ENCODE measurements around the gene KYNU. TPM values are rescaled to one million over a fixed set of nuclear protein-coding genes. Genes with fewer than 3 reads are reported as not detected.
"Not testable (repeated sequence)": the region's sequence is repeated elsewhere in the genome, so short reads cannot be mapped to it uniquely, and the experiment has no call there.

The KYNU gene
- polyA plus RNA-seq, 1 experiment: 0.04 TPM

DNA sequence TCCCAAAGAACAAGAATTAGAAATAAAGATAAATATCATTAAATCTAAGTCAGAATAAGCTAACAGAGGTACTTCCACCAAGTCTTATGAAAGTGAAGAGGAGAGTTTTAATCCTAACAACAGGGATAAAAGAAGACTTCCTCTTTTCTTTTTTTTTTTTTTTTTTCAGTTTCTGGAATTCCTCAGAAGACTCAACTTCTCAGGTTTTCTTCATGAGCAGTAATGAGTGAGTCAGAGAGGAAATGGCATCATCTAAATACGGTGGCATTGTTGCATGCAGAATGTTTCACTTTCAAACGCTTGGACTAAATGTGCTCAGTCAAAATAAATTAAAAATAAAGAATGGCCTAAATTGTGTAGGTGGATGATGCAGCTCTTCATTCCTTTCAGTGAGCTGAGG is 206.2 kb downstream of the KYNU start:
- no peaks in the 10 kb centered on the region for H3K27me3 ChIP-seq (ENCODE audit: control insufficient read depth, insufficient read depth, low read length)
- ChIA-PET CTCF (no interaction called here), POLR2A (no interaction called here)
- no peak overlapping the region for H3K4me3 ChIP-seq (ENCODE audit: low read depth, low read length)
- no peaks in the 10 kb centered on the region for H3K36me3 ChIP-seq (ENCODE audit: control insufficient read depth, insufficient read depth, low read length)
- peak; percentile 41 for DNase-seq (ENCODE audit: low read depth)
- TF ChIP-seq, protein P1, sequence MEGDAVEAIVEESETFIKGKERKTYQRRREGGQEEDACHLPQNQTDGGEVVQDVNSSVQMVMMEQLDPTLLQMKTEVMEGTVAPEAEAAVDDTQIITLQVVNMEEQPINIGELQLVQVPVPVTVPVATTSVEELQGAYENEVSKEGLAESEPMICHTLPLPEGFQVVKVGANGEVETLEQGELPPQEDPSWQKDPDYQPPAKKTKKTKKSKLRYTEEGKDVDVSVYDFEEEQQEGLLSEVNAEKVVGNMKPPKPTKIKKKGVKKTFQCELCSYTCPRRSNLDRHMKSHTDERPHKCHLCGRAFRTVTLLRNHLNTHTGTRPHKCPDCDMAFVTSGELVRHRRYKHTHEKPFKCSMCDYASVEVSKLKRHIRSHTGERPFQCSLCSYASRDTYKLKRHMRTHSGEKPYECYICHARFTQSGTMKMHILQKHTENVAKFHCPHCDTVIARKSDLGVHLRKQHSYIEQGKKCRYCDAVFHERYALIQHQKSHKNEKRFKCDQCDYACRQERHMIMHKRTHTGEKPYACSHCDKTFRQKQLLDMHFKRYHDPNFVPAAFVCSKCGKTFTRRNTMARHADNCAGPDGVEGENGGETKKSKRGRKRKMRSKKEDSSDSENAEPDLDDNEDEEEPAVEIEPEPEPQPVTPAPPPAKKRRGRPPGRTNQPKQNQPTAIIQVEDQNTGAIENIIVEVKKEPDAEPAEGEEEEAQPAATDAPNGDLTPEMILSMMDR (IDR thresholded peaks at IDR 0.05; ENCODE audit: insufficient read depth, low read depth, low read length): no peak

DNA sequence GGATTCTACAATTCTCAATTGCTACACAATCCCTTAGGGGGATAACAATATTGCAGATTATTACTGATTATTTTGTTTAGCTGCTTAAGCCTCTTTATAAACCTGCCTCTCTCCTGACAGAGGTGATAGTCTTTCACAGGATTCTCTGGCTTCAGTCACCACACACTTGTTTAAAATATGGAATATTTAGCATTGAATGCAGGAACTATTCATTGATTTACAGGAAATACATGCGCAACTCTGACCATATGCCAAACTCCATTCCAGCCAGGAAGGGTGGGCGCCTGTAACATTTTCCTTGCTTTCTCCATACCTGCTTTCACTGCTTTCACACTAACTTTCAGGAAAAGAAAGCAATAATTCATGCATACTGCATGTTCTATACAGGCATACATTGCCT is 207.0 kb downstream of the KYNU start:
- ChIA-PET POLR2A (no interaction called here), CTCF (interaction anchor here (1.2 kb wide), 1 partner anchor 10 kb away, joined by 3 read pairs; no protein-coding TSS in a partner anchor)
- DNase-seq (ENCODE audit: low read depth): no peak
- no peaks in the 10 kb centered on the region for H3K27me3 ChIP-seq (ENCODE audit: control insufficient read depth, insufficient read depth, low read length)
- no peak overlapping the region for H3K4me3 ChIP-seq (ENCODE audit: low read depth, low read length)
- TF ChIP-seq, protein P1 (IDR thresholded peaks at IDR 0.05; ENCODE audit: insufficient read depth, low read depth, low read length): no peak
- no peaks in the 10 kb centered on the region for H3K36me3 ChIP-seq (ENCODE audit: control insufficient read depth, insufficient read depth, low read length)

DNA sequence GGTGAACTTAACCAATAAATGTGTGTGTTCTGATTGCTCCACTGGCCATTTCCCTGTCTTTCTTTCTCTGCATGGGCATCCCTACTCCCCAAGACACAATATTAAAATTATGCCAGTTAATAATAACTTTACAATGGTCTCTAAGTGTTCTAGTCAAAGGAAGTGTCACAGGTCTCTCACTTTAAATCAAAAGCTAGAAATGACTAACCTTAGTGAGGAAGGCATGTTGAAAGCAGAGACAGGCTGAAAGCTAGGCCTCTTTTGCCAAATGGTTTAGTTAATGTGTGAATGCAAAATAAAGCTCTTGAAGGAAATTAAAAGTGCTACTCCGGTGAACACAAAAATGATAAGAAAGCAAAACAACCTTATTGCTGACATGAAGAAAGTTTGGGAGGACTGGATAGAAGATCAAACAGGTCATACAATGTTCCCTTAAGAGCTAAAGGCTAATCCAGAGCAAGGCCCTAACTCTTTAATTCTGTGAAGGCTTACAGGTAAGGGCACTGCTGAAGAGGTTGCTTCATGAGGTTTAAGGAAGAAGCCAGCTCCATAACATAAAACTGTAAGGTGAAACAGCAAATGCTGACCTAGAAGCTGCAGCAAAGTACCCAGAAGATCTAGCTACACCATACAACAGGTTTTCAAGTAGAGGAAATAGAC is 207.8 kb downstream of the KYNU start:
- Histone ChIP-seq H3K36me3 (ENCODE audit: control insufficient read depth, insufficient read depth, low read length) (no peaks in the 10 kb centered on the region), H3K27me3 (ENCODE audit: control insufficient read depth, insufficient read depth, low read length) (no peaks in the 10 kb centered on the region), H3K4me3 (ENCODE audit: low read depth, low read length) (no peak overlapping the region)
- TF ChIP-seq, protein P1 (IDR thresholded peaks at IDR 0.05; ENCODE audit: insufficient read depth, low read depth, low read length): no peak
- CTCF ChIA-PET: interaction anchor here (1.2 kb wide), 1 partner anchor 11 kb away, joined by 3 read pairs; no protein-coding TSS in a partner anchor
- no peak for DNase-seq (ENCODE audit: low read depth)
- POLR2A ChIA-PET: no interaction called here

DNA sequence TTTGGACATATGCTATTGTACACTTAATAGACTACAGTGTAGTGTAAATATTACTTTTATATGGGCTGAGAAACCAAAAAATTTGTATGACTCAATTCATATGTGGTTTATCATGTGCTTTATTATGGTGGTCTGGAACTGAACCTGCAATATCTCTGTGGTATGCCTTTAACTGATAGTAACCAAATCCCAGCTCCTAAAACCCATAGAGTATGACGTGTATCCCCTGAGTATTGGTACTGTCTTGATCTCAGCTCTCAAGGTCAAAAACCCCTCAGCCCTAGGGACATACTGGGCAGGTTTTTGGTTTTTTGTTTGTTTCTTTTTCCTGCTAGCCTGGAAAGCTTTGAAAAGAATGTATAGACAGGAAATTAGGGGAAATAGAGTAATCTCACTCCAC is 209.6 kb downstream of the KYNU start:
- CTCF ChIA-PET: interaction anchor here (1.5 kb wide), 1 partner anchor 24 kb away, joined by 3 read pairs; no protein-coding TSS in a partner anchor
- POLR2A ChIA-PET: no interaction called here
- TF ChIP-seq, protein P1 (IDR thresholded peaks at IDR 0.05; ENCODE audit: insufficient read depth, low read depth, low read length): no peak
- Histone ChIP-seq H3K36me3 (ENCODE audit: control insufficient read depth, insufficient read depth, low read length) (no peaks in the 10 kb centered on the region), H3K27me3 (ENCODE audit: control insufficient read depth, insufficient read depth, low read length) (no peaks in the 10 kb centered on the region), H3K4me3 (ENCODE audit: low read depth, low read length) (no peak overlapping the region)
- no peak for DNase-seq (ENCODE audit: low read depth)

DNA sequence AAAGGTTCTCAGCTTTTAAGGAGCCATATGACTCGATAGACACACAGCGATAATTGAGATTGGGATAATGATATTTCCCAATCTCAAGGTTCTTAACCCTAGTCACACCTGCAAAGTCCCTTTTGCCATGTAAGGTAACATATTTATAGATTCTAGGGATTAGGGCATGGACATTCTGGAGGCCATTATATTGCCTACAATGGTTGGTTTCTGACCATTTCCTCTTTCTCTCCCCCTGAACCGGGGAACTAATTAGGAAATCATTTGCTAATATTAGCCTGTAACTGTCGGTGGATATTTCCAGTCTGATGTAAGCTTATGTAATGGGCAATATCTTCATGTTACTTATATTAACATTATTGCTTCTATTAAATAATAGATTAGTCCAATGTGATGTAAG is 210.9 kb downstream of the KYNU start:
- H3K36me3 ChIP-seq (ENCODE audit: control insufficient read depth, insufficient read depth, low read length): no peaks in the 10 kb centered on the region
- CTCF ChIA-PET: interaction anchor here (1.5 kb wide), 1 partner anchor 23 kb away, joined by 3 read pairs; no protein-coding TSS in a partner anchor
- no peak overlapping the region for H3K4me3 ChIP-seq (ENCODE audit: low read depth, low read length)
- POLR2A ChIA-PET: no interaction called here
- H3K27me3 ChIP-seq (ENCODE audit: control insufficient read depth, insufficient read depth, low read length): no peaks in the 10 kb centered on the region
- TF ChIP-seq, protein P1 (IDR thresholded peaks at IDR 0.05; ENCODE audit: insufficient read depth, low read depth, low read length): no peak
- DNase-seq (ENCODE audit: low read depth): no peak

DNA sequence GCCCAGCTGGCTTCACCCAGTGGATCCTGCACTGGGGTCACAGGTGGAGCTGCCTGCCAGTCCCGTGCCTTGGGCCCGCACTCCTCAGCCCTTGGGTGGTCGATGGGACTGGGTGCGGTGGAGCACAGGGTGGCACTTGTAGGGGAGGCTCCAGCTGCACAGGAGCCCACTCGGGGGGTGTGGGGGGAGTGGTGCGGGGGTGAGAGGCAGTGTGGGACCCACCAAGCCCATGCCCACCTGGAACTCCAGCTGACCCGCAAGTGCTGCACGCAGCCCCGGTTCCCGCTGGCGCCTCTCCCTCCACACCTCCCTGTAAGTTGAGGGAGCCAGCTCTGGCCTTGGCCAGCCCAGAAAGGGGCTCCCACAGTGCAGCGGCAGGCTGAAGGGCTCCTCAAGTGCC is 212.1 kb downstream of the KYNU start:
- CTCF ChIA-PET: interaction anchor here (0.7 kb wide), 1 partner anchor 22 kb away, joined by 4 read pairs; no protein-coding TSS in a partner anchor
- H3K4me3 ChIP-seq (ENCODE audit: low read depth, low read length); POLR2A ChIA-PET: not testable (repeated sequence)

More for the DNA sequence above, 212.1 kb downstream of the KYNU start:
- not testable (repeated sequence) for DNase-seq (ENCODE audit: low read depth); H3K36me3 ChIP-seq (ENCODE audit: control insufficient read depth, insufficient read depth, low read length); H3K27me3 ChIP-seq (ENCODE audit: control insufficient read depth, insufficient read depth, low read length)
